ENCODE data around the gene IL20RB. TPM values are rescaled to one million over a fixed set of nuclear protein-coding genes. Genes with fewer than 3 reads are reported as not detected.

The IL20RB gene
- total and polyA plus RNA-seq, 2 of the 4 experiments (the other 2 are of a cell fraction): 0.72 to 0.97 TPM

DNA sequence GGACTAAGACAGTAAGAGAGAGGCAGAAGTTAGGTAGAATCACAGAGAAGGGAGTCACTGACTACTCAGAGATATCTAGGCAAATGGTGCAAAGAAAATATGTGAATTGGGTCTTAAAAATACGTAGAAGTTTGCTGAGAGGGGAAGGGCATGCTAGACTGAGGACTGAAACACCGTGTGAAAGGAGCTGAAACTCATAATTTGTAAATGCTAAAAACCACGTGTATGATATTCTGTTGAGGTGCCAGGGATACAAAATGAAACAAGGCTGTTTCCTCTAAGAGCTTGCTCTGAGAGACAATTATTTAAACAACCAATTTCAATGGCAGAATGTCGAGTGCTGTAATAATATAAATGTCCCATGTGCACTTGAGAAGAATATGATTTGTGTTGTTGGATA lies 48.6 kb upstream of the IL20RB start:
- Histone ChIP-seq H3K9me3 (ENCODE audit: control insufficient read depth, insufficient read depth, low read length) (peaks cover 5% of the 10 kb centered on the region), H2AK5ac (ENCODE audit: low read depth, low read length) (no peak overlapping the region), H4K8ac (ENCODE audit: low read depth in 2 of 2, low read length in 2 of 2) (no peak overlapping the region), H3K27ac (ENCODE audit: insufficient read depth, low read length) (no peak overlapping the region), H3K27me3 (ENCODE audit: control insufficient read depth, insufficient read depth, low read length) (no peaks in the 10 kb centered on the region), H3K4me3 (ENCODE audit: insufficient read depth, low read depth, low read length) (no peak overlapping the region), H4K91ac (ENCODE audit: insufficient read depth, low read depth, low read length) (no peak overlapping the region), H3K18ac (ENCODE audit: low read depth, low read length) (no peak overlapping the region), H3K79me1 (ENCODE audit: low read depth in 1 of 2, low read length in 2 of 2) (peaks cover 45 to 73% of the 10 kb centered on the region in 2 experiments), H3K23ac (ENCODE audit: low read depth, low read length) (no peak overlapping the region), H3K9me1 (ENCODE audit: insufficient read depth, low read length) (peaks cover 15% of the 10 kb centered on the region), H3K4ac (ENCODE audit: low read depth, low read length) (no peak overlapping the region), H2AFZ (replicated peaks; ENCODE audit: low read length, poor library complexity) (no peak overlapping the region), H3K14ac (replicated peaks; ENCODE audit: low read depth, low read length) (no peak overlapping the region), H3K36me3 (ENCODE audit: control insufficient read depth, insufficient read depth, low read length) (no peaks in the 10 kb centered on the region), H3K4me1 (ENCODE audit: control insufficient read depth, insufficient read depth, low read length) (no peaks in the 10 kb centered on the region), H4K20me1 (ENCODE audit: insufficient read depth, low read length) (peaks cover 47% of the 10 kb centered on the region), H3K4me2 (ENCODE audit: low read depth, low read length) (peak overlapping the region; percentile 18; the same call in 1 of the 2 replicates), H2BK5ac (ENCODE audit: low read depth, low read length, poor library complexity, severe bottlenecking) (no peak overlapping the region), H2AK9ac (replicated peaks; ENCODE audit: low read depth, low read length, poor library complexity) (no peak overlapping the region), H2BK120ac (ENCODE audit: low read depth, low read length) (no peak overlapping the region), H2BK20ac (ENCODE audit: low read depth, low read length) (no peak overlapping the region), H2BK15ac (ENCODE audit: low read depth, low read length) (no peak overlapping the region), H3K56ac (ENCODE audit: extremely low read depth, insufficient read depth, low read length) (no peak overlapping the region), H4K5ac (ENCODE audit: low read depth, low read length) (no peak overlapping the region), H3K9ac (ENCODE audit: low read depth, low read length) (no peak overlapping the region)
- BruUV-seq (replicated peaks): no TSS peak
- intact Hi-C loops (cut with micrococcal nuclease): no loop called here
- in situ Hi-C loops (cut with MboI; ENCODE audit: low sequenced_read_pairs): no loop called here
- DNase-seq (no peak), ATAC-seq (ENCODE audit: low read depth) (no peak)
- POLR2A ChIA-PET (ENCODE audit: unreplicated experiment): no interaction called here
- CTCF ChIA-PET: no interaction called here
- TF ChIP-seq MAFK (IDR thresholded peaks at IDR 0.05; ENCODE audit: low read depth, low read length): no peak
- TF ChIP-seq BHLHE40 (IDR thresholded peaks at IDR 0.05; ENCODE audit: low read depth, low read length): no peak
- no peak for TF ChIP-seq RAD21 (IDR thresholded peaks at IDR 0.05; ENCODE audit: low read length)
- TF ChIP-seq RFX5 (IDR thresholded peaks at IDR 0.05; ENCODE audit: low read depth, low read length): no peak
- TF ChIP-seq, protein P1, sequence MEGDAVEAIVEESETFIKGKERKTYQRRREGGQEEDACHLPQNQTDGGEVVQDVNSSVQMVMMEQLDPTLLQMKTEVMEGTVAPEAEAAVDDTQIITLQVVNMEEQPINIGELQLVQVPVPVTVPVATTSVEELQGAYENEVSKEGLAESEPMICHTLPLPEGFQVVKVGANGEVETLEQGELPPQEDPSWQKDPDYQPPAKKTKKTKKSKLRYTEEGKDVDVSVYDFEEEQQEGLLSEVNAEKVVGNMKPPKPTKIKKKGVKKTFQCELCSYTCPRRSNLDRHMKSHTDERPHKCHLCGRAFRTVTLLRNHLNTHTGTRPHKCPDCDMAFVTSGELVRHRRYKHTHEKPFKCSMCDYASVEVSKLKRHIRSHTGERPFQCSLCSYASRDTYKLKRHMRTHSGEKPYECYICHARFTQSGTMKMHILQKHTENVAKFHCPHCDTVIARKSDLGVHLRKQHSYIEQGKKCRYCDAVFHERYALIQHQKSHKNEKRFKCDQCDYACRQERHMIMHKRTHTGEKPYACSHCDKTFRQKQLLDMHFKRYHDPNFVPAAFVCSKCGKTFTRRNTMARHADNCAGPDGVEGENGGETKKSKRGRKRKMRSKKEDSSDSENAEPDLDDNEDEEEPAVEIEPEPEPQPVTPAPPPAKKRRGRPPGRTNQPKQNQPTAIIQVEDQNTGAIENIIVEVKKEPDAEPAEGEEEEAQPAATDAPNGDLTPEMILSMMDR (conservative IDR thresholded peaks at IDR 0.05; ENCODE audit: low read depth, low read length): no peak
- TF ChIP-seq, protein P2, sequence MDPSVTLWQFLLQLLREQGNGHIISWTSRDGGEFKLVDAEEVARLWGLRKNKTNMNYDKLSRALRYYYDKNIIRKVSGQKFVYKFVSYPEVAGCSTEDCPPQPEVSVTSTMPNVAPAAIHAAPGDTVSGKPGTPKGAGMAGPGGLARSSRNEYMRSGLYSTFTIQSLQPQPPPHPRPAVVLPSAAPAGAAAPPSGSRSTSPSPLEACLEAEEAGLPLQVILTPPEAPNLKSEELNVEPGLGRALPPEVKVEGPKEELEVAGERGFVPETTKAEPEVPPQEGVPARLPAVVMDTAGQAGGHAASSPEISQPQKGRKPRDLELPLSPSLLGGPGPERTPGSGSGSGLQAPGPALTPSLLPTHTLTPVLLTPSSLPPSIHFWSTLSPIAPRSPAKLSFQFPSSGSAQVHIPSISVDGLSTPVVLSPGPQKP (IDR thresholded peaks at IDR 0.05; ENCODE audit: borderline replicate concordance, low read depth, low read length): no peak
- TF ChIP-seq CEBPB (IDR thresholded peaks at IDR 0.05; ENCODE audit: low read depth, low read length): no peak
- no peak for TF ChIP-seq POLR2A (IDR thresholded peaks at IDR 0.05; ENCODE audit: low read depth, low read length)
- TF ChIP-seq MXI1 (IDR thresholded peaks at IDR 0.05; ENCODE audit: borderline replicate concordance, low read depth, low read length): no peak
- no peak for TF ChIP-seq FOS (IDR thresholded peaks at IDR 0.05; ENCODE audit: low read depth, low read length)
- no peak for TF ChIP-seq CHD1 (IDR thresholded peaks at IDR 0.05; ENCODE audit: low read depth, low read length)
- no peak for TF ChIP-seq SMC3 (IDR thresholded peaks at IDR 0.05; ENCODE audit: low read depth, low read length)
- no peak for TF ChIP-seq MAZ (IDR thresholded peaks at IDR 0.05; ENCODE audit: borderline replicate concordance, low read depth, low read length)
- no peak for TF ChIP-seq NFE2L2 (IDR thresholded peaks at IDR 0.05; ENCODE audit: low read depth, low read length)
- TF ChIP-seq, protein P3, sequence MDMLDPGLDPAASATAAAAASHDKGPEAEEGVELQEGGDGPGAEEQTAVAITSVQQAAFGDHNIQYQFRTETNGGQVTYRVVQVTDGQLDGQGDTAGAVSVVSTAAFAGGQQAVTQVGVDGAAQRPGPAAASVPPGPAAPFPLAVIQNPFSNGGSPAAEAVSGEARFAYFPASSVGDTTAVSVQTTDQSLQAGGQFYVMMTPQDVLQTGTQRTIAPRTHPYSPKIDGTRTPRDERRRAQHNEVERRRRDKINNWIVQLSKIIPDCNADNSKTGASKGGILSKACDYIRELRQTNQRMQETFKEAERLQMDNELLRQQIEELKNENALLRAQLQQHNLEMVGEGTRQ (IDR thresholded peaks at IDR 0.05; ENCODE audit: low read depth, low read length): no peak
- no peak for TF ChIP-seq RCOR1 (IDR thresholded peaks at IDR 0.05; ENCODE audit: insufficient replicate concordance, low read length)
- 81% methylated on average over 3 of the region's 4 CpGs; no CpG with 5 or more reads in 1 of the 2 experiments for WGBS, 2 experiments (ENCODE audit: extremely low coverage in 2 of 2, insufficient read length in 1 of 2)
- dilution Hi-C loops (cut with HindIII; ENCODE audit: low sequenced_read_pairs, unreplicated experiment): no loop called here

All from IMR-90 (cell line).